HEK293 (cell line): ENCODE results near the gene WDR70.
A peak's percentile ranks its signal among the peaks of the same experiment; 100 is the strongest.

Experiments used
- BCL11A ChIP-seq: fragments of 450-650 bp; formaldehyde crosslinking; IDR thresholded peaks from 2 replicates; pipeline ENCODE4 v1.5.1; 2016; ENCODE audit warnings: low read depth, missing biosample characterization, missing genetic modification characterization
- GFI1B ChIP-seq: fragments of 450-650 bp; formaldehyde crosslinking; IDR thresholded peaks from 2 replicates; pipeline ENCODE4 v1.5.1; 2016; ENCODE audit warnings: missing biosample characterization, missing genetic modification characterization
- HIC1 ChIP-seq: fragments of 450-650 bp; formaldehyde crosslinking; IDR thresholded peaks from 2 replicates; pipeline ENCODE4 v1.5.1; 2016; ENCODE audit warnings: missing biosample characterization, missing genetic modification characterization
- HOXC10 ChIP-seq: sonication (generic); formaldehyde crosslinking; IDR thresholded peaks from 2 replicates; pipeline ENCODE4 v1.8.1; 2023; ENCODE audit warnings: mild to moderate bottlenecking, missing genetic modification reagents
- IKZF3 ChIP-seq: fragments of 450-650 bp; IDR thresholded peaks from 2 replicates; pipeline ENCODE4 v1.5.0; 2018; ENCODE audit warnings: missing biosample characterization, mild to moderate bottlenecking, missing genetic modification characterization, moderate library complexity
- KLF16 ChIP-seq: fragments of 450-650 bp; formaldehyde crosslinking; IDR thresholded peaks from 2 replicates; pipeline ENCODE4 v1.5.1; 2017; ENCODE audit warnings: missing biosample characterization, missing genetic modification characterization
- PRDM1 ChIP-seq: fragments of 450-650 bp; formaldehyde crosslinking; IDR thresholded peaks from 2 replicates; pipeline ENCODE4; 2016; ENCODE audit warnings: missing biosample characterization, missing genetic modification characterization
- PRDM2 ChIP-seq: fragments of 450-650 bp; formaldehyde crosslinking; IDR thresholded peaks from 2 replicates; pipeline ENCODE4 v1.5.1; 2016; ENCODE audit warnings: missing biosample characterization, missing genetic modification characterization, borderline replicate concordance
- PRDM6 ChIP-seq: fragments of 450-650 bp; formaldehyde crosslinking; IDR thresholded peaks from 2 replicates; pipeline ENCODE4 v1.5.1; 2017; ENCODE audit warnings: missing biosample characterization, missing genetic modification characterization
- TCF7L2 ChIP-seq: IDR thresholded peaks from 2 replicates; pipeline ENCODE4 v1.6.1; 2011; ENCODE audit warnings: low read depth, mild to moderate bottlenecking, inconsistent platforms, low read length, moderate library complexity, borderline replicate concordance
- WT1 ChIP-seq: fragments of 450-650 bp; formaldehyde crosslinking; IDR thresholded peaks from 2 replicates; pipeline ENCODE4 v1.5.1; 2016; ENCODE audit warnings: missing biosample characterization, missing genetic modification characterization
- ZBTB7A ChIP-seq: fragments of 450-650 bp; formaldehyde crosslinking; IDR thresholded peaks from 2 replicates; pipeline ENCODE4 v1.5.1; 2016; ENCODE audit warnings: low read depth, missing biosample characterization, missing genetic modification characterization
- ZEB2 ChIP-seq: fragments of 450-650 bp; formaldehyde crosslinking; IDR thresholded peaks from 2 replicates; pipeline ENCODE4 v1.5.1; 2016; ENCODE audit warnings: missing biosample characterization, missing genetic modification characterization
- ZFP3 ChIP-seq: fragments of 450-650 bp; formaldehyde crosslinking; IDR thresholded peaks from 2 replicates; pipeline ENCODE4 v1.5.1; 2016; ENCODE audit warnings: low read depth, missing biosample characterization, missing genetic modification characterization
- ZFP41 ChIP-seq: fragments of 450-650 bp; formaldehyde crosslinking; IDR thresholded peaks from 2 replicates; pipeline ENCODE4 v1.5.1; 2016; ENCODE audit warnings: missing biosample characterization, missing genetic modification characterization, borderline replicate concordance
- ZNF132 ChIP-seq: fragments of 450-650 bp; formaldehyde crosslinking; IDR thresholded peaks from 2 replicates; pipeline ENCODE4 v1.5.1; 2017; ENCODE audit warnings: missing biosample characterization, missing genetic modification characterization, borderline replicate concordance
- ZNF133 ChIP-seq: fragments of 450-650 bp; formaldehyde crosslinking; IDR thresholded peaks from 2 replicates; pipeline ENCODE4 v1.5.1; 2016; ENCODE audit warnings: missing biosample characterization, missing genetic modification characterization
- ZNF138 ChIP-seq: fragments of 450-650 bp; formaldehyde crosslinking; IDR thresholded peaks from 2 replicates; pipeline ENCODE4 v1.5.1; 2016; ENCODE audit warnings: missing biosample characterization, missing genetic modification characterization, borderline replicate concordance
- ZNF157 ChIP-seq: fragments of 450-650 bp; formaldehyde crosslinking; IDR thresholded peaks from 2 replicates; pipeline ENCODE4 v1.5.1; 2016; ENCODE audit warnings: missing biosample characterization, missing genetic modification characterization
- ZNF18 ChIP-seq: fragments of 450-650 bp; formaldehyde crosslinking; IDR thresholded peaks from 2 replicates; pipeline ENCODE4 v1.5.1; 2016; ENCODE audit warnings: missing biosample characterization, missing genetic modification characterization
- ZNF2 ChIP-seq: fragments of 450-650 bp; formaldehyde crosslinking; IDR thresholded peaks from 2 replicates; pipeline ENCODE4 v1.5.1; 2016; ENCODE audit warnings: missing biosample characterization, missing genetic modification characterization
- ZNF221 ChIP-seq: fragments of 450-650 bp; formaldehyde crosslinking; IDR thresholded peaks from 2 replicates; pipeline ENCODE4 v1.5.1; 2017; ENCODE audit warnings: missing biosample characterization, missing genetic modification characterization, borderline replicate concordance
- ZNF248 ChIP-seq: fragments of 450-650 bp; formaldehyde crosslinking; IDR thresholded peaks from 2 replicates; pipeline ENCODE4 v1.5.1; 2017; ENCODE audit warnings: missing biosample characterization, missing genetic modification characterization
- ZNF488 ChIP-seq: fragments of 450-650 bp; formaldehyde crosslinking; IDR thresholded peaks from 2 replicates; pipeline ENCODE4 v1.5.1; 2016; ENCODE audit warnings: missing biosample characterization, missing genetic modification characterization
- ZNF530 ChIP-seq: fragments of 450-650 bp; formaldehyde crosslinking; IDR thresholded peaks from 2 replicates; pipeline ENCODE4 v1.5.1; 2016; ENCODE audit warnings: low read depth, missing biosample characterization, missing genetic modification characterization
- ZNF600 ChIP-seq: fragments of 450-650 bp; formaldehyde crosslinking; IDR thresholded peaks from 2 replicates; pipeline ENCODE4 v1.5.1; 2016; ENCODE audit warnings: missing biosample characterization, missing genetic modification characterization
- ZNF776 ChIP-seq: fragments of 450-650 bp; formaldehyde crosslinking; IDR thresholded peaks from 2 replicates; pipeline ENCODE4 v1.5.0; 2017; ENCODE audit warnings: missing biosample characterization, missing genetic modification characterization, borderline replicate concordance
- ZNF792 ChIP-seq: fragments of 450-650 bp; formaldehyde crosslinking; IDR thresholded peaks from 2 replicates; pipeline ENCODE4 v1.5.1; 2016; ENCODE audit warnings: missing biosample characterization, missing genetic modification characterization
- ZNF837 ChIP-seq: fragments of 450-650 bp; formaldehyde crosslinking; IDR thresholded peaks from 2 replicates; pipeline ENCODE4 v1.5.1; 2016; ENCODE audit warnings: missing biosample characterization, missing genetic modification characterization

The WDR70 gene

GRCh38 chr5:37738057-37738691 is 359.1 kb downstream of the WDR70 start (continued):
- TF ChIP-seq PRDM2 (no peak), BCL11A (peak; percentile 96), TCF7L2 (peak; percentile 67; the same call in 1 of the 2 replicates), ZBTB7A (tag by site-specific recombination) (no peak), PRDM6 (tag by site-specific recombination) (peak; percentile 88), ZNF221 (tag by site-specific recombination) (peak; percentile 87; the same call in 1 of the 2 replicates), ZNF157 (no peak), ZNF2 (tag by site-specific recombination) (no peak), HOXC10 (CRISPR knock-in tag) (no peak), ZFP3 (no peak), ZFP41 (tag by site-specific recombination) (no peak), ZNF488 (tag by site-specific recombination) (no peak), ZNF248 (tag by site-specific recombination) (no peak), ZEB2 (tag by site-specific recombination) (peak; percentile 95), ZNF837 (no peak), ZNF133 (tag by site-specific recombination) (no peak), ZNF792 (no peak), IKZF3 (peak; percentile 76; the same call in 1 of the 2 replicates), ZNF18 (0 out of 2 replicates have a peak, but pooled peaks have one; percentile 28), GFI1B (peak; percentile 97), ZNF138 (tag by site-specific recombination) (no peak), ZNF776 (tag by site-specific recombination) (no peak), ZNF530 (tag by site-specific recombination) (no peak), WT1 (0 out of 2 replicates have a peak, but pooled peaks have one; percentile 29), KLF16 (tag by site-specific recombination) (no peak), ZNF132 (no peak), HIC1 (tag by site-specific recombination) (peak; percentile 65; the same call in 1 of the 2 replicates), PRDM1 (tag by site-specific recombination) (peak; percentile 72), ZNF600 (no peak)
